ENCODE data around the gene SYPL1. TPM values are rescaled to one million over a fixed set of nuclear protein-coding genes. Genes with fewer than 3 reads are reported as not detected.
"Not testable (repeated sequence)": the region's sequence is repeated elsewhere in the genome, so short reads cannot be mapped to it uniquely, and the experiment has no call there.

SYPL1 gene
- total RNA-seq (2014; rRNA removed; shearing (Covaris generic)): 33.1 and 48.0 TPM in 2 replicates

GRCh38 chr7:106112118-106112971 is at the start of gene SYPL1:
TSS of gene SYPL1 (minus strand) at chr7:106112312. CDS start at chr7:106112208, 104 bp downstream.
- peak; percentile 93 for DNase-seq (ENCODE audit: low spot score)

- no peak for DNase-seq (ENCODE audit: low spot score)
Measured at GRCh38 chr7:106155027-106155426, 42.9 kb upstream of the SYPL1 start.

GRCh38 chr7:106153891-106154449 is 41.9 kb upstream of the SYPL1 start:
- peak; percentile 95 for DNase-seq (ENCODE audit: low spot score)

GRCh38 chr7:106152313-106152665 is 40.2 kb upstream of the SYPL1 start:
- no peak for DNase-seq (ENCODE audit: low spot score)

- no peak for DNase-seq (ENCODE audit: low spot score)
Measured at GRCh38 chr7:106151459-106152312, 39.6 kb upstream of the SYPL1 start.

- no peak for DNase-seq (ENCODE audit: low spot score)
Measured at GRCh38 chr7:106143711-106144337, 31.7 kb upstream of the SYPL1 start.

GRCh38 chr7:106142136-106142535 is 30.0 kb upstream of the SYPL1 start:
- DNase-seq (ENCODE audit: low spot score): no peak

GRCh38 chr7:106140406-106141173 is 28.5 kb upstream of the SYPL1 start:
- DNase-seq (ENCODE audit: low spot score): no peak

GRCh38 chr7:106139265-106140251 is 27.4 kb upstream of the SYPL1 start:
- no peak for DNase-seq (ENCODE audit: low spot score)

- no peak for DNase-seq (ENCODE audit: low spot score)
Measured at GRCh38 chr7:106138776-106139175, 26.7 kb upstream of the SYPL1 start.

GRCh38 chr7:106138181-106138580 is 26.1 kb upstream of the SYPL1 start:
- not testable (repeated sequence) for DNase-seq (ENCODE audit: low spot score)

GRCh38 chr7:106134241-106134640 is 22.1 kb upstream of the SYPL1 start:
- DNase-seq (ENCODE audit: low spot score): no peak

GRCh38 chr7:106129291-106129690 is 17.2 kb upstream of the SYPL1 start:
- DNase-seq (ENCODE audit: low spot score): no peak

- no peak for DNase-seq (ENCODE audit: low spot score)
Measured at GRCh38 chr7:106128836-106129235, 16.7 kb upstream of the SYPL1 start.

- DNase-seq (ENCODE audit: low spot score): no peak
Measured at GRCh38 chr7:106127984-106128780, 16.1 kb upstream of the SYPL1 start.

- peak; percentile 83 for DNase-seq (ENCODE audit: low spot score)
Measured at GRCh38 chr7:106126170-106126938, 14.2 kb upstream of the SYPL1 start.

GRCh38 chr7:106125417-106125816 is 13.3 kb upstream of the SYPL1 start:
- no peak for DNase-seq (ENCODE audit: low spot score)

- no peak for DNase-seq (ENCODE audit: low spot score)
Measured at GRCh38 chr7:106124186-106124585, 12.1 kb upstream of the SYPL1 start.
